Naive thymus-derived CD4-positive, alpha-beta T cell (primary cell): ENCODE measurements around the gene TLX1. TPM values are rescaled to one million over a fixed set of nuclear protein-coding genes. Genes with fewer than 3 reads are reported as not detected.
A peak's percentile ranks its signal among the peaks of the same experiment; 100 is the strongest.

Experiments used
- ATAC-seq: fragments of 150-1000 bp; cut with Tn5 transposase; 2 replicates; pipeline ENCODE4 v1.10.0; 2021; ENCODE audit warnings: mild to moderate bottlenecking, moderate library complexity
- CTCF ChIA-PET: fragments of 350-600 bp; sonication (Branson Sonifier 250); formaldehyde crosslinking; loops from one replicate; lab custom pipeline; 2021; ENCODE audit warnings: antibody characterized with exemption; lab: Charles Lee
- POLR2A ChIA-PET: fragments of 350-600 bp; sonication (Branson Sonifier 250); formaldehyde crosslinking; loops from one replicate; lab custom pipeline; 2021; ENCODE audit warnings: antibody characterized with exemption, inconsistent platforms; lab: Charles Lee
- DNase-seq, 9 donors: peaks; one replicate each; pipeline versions ENCODE4 v3.0.0 to v3.0.0-alpha.2; 2020 to 2022; ENCODE audit warnings: mixed read lengths in 1 of 9
- H3K27ac ChIP-seq: one replicate; pipeline ENCODE4 v1.7.0; 2013; ENCODE audit warnings: mild to moderate bottlenecking, low read depth, low read length, moderate library complexity
- H3K27me3 ChIP-seq, 2 donors: one replicate each; pipeline ENCODE4 v1.7.0; 2013; ENCODE audit warnings: low read length in 2 of 2, mild to moderate bottlenecking in 2 of 2, moderate library complexity in 2 of 2; ENCODE audit not compliant: control insufficient read depth in 2 of 2, insufficient read depth in 2 of 2
- H3K36me3 ChIP-seq, 3 experiments: 1 replicate in 2 of 3; 2 replicates in 1 of 3; pipeline ENCODE4 v1.7.0; 2013; ENCODE audit warnings: low read length in 3 of 3, mild to moderate bottlenecking in 3 of 3, moderate library complexity in 1 of 3; ENCODE audit not compliant: insufficient read depth in 3 of 3, control insufficient read depth in 2 of 3
- H3K4me1 ChIP-seq, 2 donors: one replicate each; pipeline ENCODE4 v1.7.0; 2013; ENCODE audit warnings: low read length in 2 of 2, mild to moderate bottlenecking in 2 of 2, moderate library complexity in 1 of 2; ENCODE audit not compliant: control insufficient read depth in 2 of 2, insufficient read depth in 2 of 2
- H3K4me3 ChIP-seq: 2 replicates; pipeline ENCODE4 v1.7.0; 2013; ENCODE audit warnings: mild to moderate bottlenecking, low read length
- H3K9me3 ChIP-seq, 3 experiments: 1 replicate in 2 of 3; 2 replicates in 1 of 3; pipeline ENCODE4 v1.7.0; 2013; ENCODE audit warnings: low read length in 3 of 3; ENCODE audit not compliant: control insufficient read depth in 2 of 3
- H3K27ac Mint-ChIP-seq, 9 donors: one replicate each; pipeline ENCODE4 v1.8.0; 2020 to 2022; ENCODE audit warnings: mixed read lengths in 9 of 9, mild to moderate bottlenecking in 8 of 9, moderate library complexity in 5 of 9, inconsistent platforms in 2 of 9
- H3K27me3 Mint-ChIP-seq, 5 donors: one replicate each; pipeline ENCODE4 v1.8.0; 2021 to 2022; ENCODE audit warnings: mixed read lengths in 5 of 5, mild to moderate bottlenecking in 1 of 5
- H3K36me3 Mint-ChIP-seq, 5 donors: one replicate each; pipeline ENCODE4 v1.8.0; 2020 to 2022; ENCODE audit warnings: mixed read lengths in 5 of 5, mild to moderate bottlenecking in 3 of 5, inconsistent platforms in 1 of 5
- H3K4me1 Mint-ChIP-seq, 7 donors: one replicate each; pipeline ENCODE4 v1.8.0; 2020 to 2022; ENCODE audit warnings: mixed read lengths in 7 of 7, mild to moderate bottlenecking in 3 of 7, inconsistent platforms in 1 of 7
- H3K4me3 Mint-ChIP-seq, 10 donors: one replicate each; pipeline ENCODE4 v1.8.0; 2020 to 2022; ENCODE audit warnings: mild to moderate bottlenecking in 10 of 10, mixed read lengths in 10 of 10, moderate library complexity in 6 of 10, inconsistent platforms in 2 of 10
- H3K9me3 Mint-ChIP-seq, 11 donors: one replicate each; pipeline ENCODE4 v1.8.0; 2020 to 2022; ENCODE audit warnings: mixed read lengths in 11 of 11, mild to moderate bottlenecking in 4 of 11, inconsistent platforms in 1 of 11, moderate library complexity in 1 of 11
- intact Hi-C, 2 donors: fragments of 100-400 bp; cut with micrococcal nuclease; formaldehyde crosslinking; loops; one replicate each; pipeline ENCODE4 v1.15.1; 2023
- polyA plus RNA-seq, 2 donors: library from polyadenylated mRNA; unstranded; fragments of 300-500 nt; fragmentation: Illumina TruSeq; gene quantifications; one replicate each; pipeline ENCODE4 v1.2.3, GENCODE V29; 2021
- total RNA-seq, 6 experiments: library from RNA in 5 of 6; stranded (reverse) in 5 of 6; gene quantifications; 1 replicate in 5 of 6; 2 replicates in 1 of 6; pipeline ENCODE4 v1.2.3 and lab custom pipeline; 2021 to 2026

Gene TLX1
- total and polyA plus RNA-seq, 7 experiments from 2014 or later, result not detected

DNA sequence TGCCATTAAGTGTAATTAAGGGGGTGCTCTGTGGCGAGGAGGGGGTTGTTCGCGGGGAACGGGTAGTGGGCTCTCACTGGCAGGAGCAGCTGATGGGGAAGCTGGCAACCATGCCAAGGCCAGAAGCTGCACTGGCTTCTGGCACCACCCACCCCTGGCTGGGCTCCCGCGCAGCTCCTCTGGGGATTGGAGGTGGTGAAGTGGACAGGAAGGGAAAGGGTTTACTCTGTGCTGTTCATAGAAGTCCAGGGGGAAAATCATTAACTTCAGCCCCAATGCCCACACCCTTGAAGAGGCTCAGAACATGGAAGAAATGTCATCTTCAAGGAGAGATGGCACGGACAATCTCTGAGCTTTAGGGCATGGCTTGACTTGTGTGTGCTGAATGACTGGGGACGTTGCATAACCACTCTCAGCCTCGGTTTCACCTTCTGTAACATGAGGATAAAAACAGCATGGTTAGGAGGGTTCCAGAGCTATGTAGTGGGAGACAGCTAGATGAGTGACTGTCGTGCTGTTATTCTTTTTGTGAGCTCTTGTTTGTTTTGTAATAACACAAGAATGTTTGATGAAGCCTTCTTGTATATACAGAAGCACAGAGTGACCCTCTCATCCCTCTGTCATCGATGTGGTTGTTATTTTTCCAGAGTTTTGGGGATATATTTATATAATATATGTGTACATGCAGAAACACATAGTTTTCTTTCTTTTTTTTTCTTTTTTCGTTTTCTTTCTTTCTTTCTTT lies 39.4 kb upstream of the TLX1 start:
- Histone ChIP-seq H3K4me3 (no peak overlapping the region), H3K36me3 (no peaks in the 10 kb centered on the region), H3K27me3 (peaks cover 0 to 10% of the 10 kb centered on the region in 2 donors), H3K27ac (no peak overlapping the region), H3K4me1 (peaks cover 3 to 4% of the 10 kb centered on the region in 2 donors), H3K9me3 (no peaks in the 10 kb centered on the region)
- no peak for ATAC-seq
- H3K4me3 Mint-ChIP-seq, result no peak overlapping the region
- no peaks in the 10 kb centered on the region for H3K9me3 Mint-ChIP-seq
- POLR2A ChIA-PET, result no interaction called here
- peaks cover 49 to 60% (median 58%) of the 10 kb centered on the region in 5 donors for H3K27me3 Mint-ChIP-seq
- H3K4me1 Mint-ChIP-seq, result peaks cover 0 to 4% (median 0%) of the 10 kb centered on the region in 7 donors
- intact Hi-C loops, result no loop called here
- H3K27ac Mint-ChIP-seq, result no peak overlapping the region
- CTCF ChIA-PET, result interaction anchor here (0.6 to 10.3 kb wide), 4 partner anchors 24 to 917 kb away, joined by 3 to 204 read pairs (median 4); no protein-coding TSS in a partner anchor
- no peak for DNase-seq
- no peaks in the 10 kb centered on the region for H3K36me3 Mint-ChIP-seq

DNA sequence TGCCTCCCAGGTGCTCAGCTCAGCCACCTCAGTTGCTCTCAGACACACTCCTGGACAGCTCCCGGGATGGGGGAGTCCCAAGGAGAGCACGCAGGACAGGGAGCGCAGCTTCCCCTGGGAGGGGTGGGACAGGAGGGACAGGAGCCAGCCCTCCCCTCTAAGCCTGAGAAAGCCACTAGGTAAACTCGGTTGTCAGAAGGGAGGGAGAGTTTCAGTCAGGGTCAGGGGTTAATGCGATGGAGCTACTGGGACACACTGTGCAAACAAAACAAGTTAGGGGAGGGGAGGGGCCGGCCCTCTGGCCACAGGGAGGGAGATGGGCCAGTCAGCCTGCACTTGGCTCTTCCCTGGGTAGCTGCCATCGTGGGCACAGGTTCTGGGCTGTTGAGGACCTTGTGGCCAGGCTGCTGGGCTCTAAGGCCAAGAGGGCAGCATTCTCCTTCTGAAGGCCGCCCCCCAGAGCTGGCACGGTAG lies 38.2 kb upstream of the TLX1 start:
- no peaks in the 10 kb centered on the region for H3K36me3 Mint-ChIP-seq
- intact Hi-C loops, result no loop called here
- no peak overlapping the region for H3K27ac ChIP-seq
- no peak overlapping the region for H3K4me3 ChIP-seq
- ChIA-PET POLR2A (no interaction called here), CTCF (interaction anchor here (1.7 to 10.3 kb wide), 2 partner anchors 25 to 49 kb away, joined by 4 to 204 read pairs; no protein-coding TSS in a partner anchor)
- H3K27ac Mint-ChIP-seq, result no peak overlapping the region
- peaks cover 37 to 56% (median 49%) of the 10 kb centered on the region in 5 donors for H3K27me3 Mint-ChIP-seq
- H3K4me1 ChIP-seq, result peaks cover 3 to 4% of the 10 kb centered on the region in 2 donors
- H3K9me3 ChIP-seq, result no peaks in the 10 kb centered on the region
- no peak overlapping the region for H3K4me3 Mint-ChIP-seq
- no peaks in the 10 kb centered on the region for H3K36me3 ChIP-seq
- DNase-seq (no peak), ATAC-seq (no peak)
- peaks cover 0 to 4% (median 0%) of the 10 kb centered on the region in 7 donors for H3K4me1 Mint-ChIP-seq
- H3K27me3 ChIP-seq, result peaks cover 0 to 10% of the 10 kb centered on the region in 2 donors
- H3K9me3 Mint-ChIP-seq, result no peaks in the 10 kb centered on the region

- CTCF ChIA-PET, result interaction anchor here (1.0 to 10.3 kb wide), 4 partner anchors 9 to 47 kb away, joined by 3 to 204 read pairs (median 6); no protein-coding TSS in a partner anchor
- no peaks in the 10 kb centered on the region for H3K9me3 Mint-ChIP-seq
- peaks cover 0 to 5% of the 10 kb centered on the region in 2 donors for H3K27me3 ChIP-seq
Measured at GRCh38 chr10:101094121-101094879, 36.8 kb upstream of the TLX1 start.

DNA sequence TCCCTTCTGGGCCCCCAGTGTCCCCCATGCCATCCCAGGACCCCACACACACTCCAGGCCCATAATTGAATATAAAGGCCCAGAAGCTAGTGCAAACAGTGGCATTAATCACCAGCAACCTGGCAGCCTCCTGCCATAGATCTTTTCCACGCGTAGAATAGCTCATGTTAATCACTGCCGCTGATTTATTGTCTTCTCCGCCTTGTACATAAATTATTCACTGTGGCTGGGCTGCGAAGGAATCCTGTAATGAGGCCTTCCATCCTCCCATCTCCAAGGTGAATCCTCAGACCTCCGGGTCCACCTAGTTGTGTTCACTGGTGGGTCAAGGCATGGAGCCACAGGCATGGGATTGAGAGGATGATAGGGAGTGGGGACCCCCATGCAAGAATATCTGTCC lies 36.1 kb upstream of the TLX1 start:
- ChIA-PET CTCF (interaction anchor here (0.8 to 10.3 kb wide), 8 partner anchors 10 to 63 kb away, joined by 3 to 204 read pairs (median 6); no protein-coding TSS in a partner anchor), POLR2A (interaction anchor here (1.0 kb wide), 1 partner anchor 47 kb away, joined by 6 read pairs; no protein-coding TSS in a partner anchor)
- ATAC-seq (no peak), DNase-seq (no peak)
- H3K9me3 ChIP-seq, result no peaks in the 10 kb centered on the region
- no peaks in the 10 kb centered on the region for H3K36me3 ChIP-seq
- no peaks in the 10 kb centered on the region for H3K9me3 Mint-ChIP-seq
- peaks cover 3 to 4% of the 10 kb centered on the region in 2 donors for H3K4me1 ChIP-seq
- no peak overlapping the region for H3K4me3 Mint-ChIP-seq
- H3K27ac ChIP-seq, result no peak overlapping the region
- H3K27me3 ChIP-seq, result peaks cover 0 to 5% of the 10 kb centered on the region in 2 donors
- no peak overlapping the region for H3K4me3 ChIP-seq
- H3K4me1 Mint-ChIP-seq, result peaks cover 0 to 4% (median 0%) of the 10 kb centered on the region in 7 donors
- no peak overlapping the region for H3K27ac Mint-ChIP-seq
- H3K36me3 Mint-ChIP-seq, result no peaks in the 10 kb centered on the region
- intact Hi-C loops, result loop anchor here (1.0 to 2.0 kb wide), 2 partner anchors 34 to 47 kb away; partner anchors contain the start of gene KAZALD1 (in 1 of the 2)
- H3K27me3 Mint-ChIP-seq, result peaks cover 26 to 57% (median 51%) of the 10 kb centered on the region in 5 donors

More at GRCh38 chr10:101094121-101094879, 36.8 kb upstream of the TLX1 start:
- no peak for ATAC-seq
- H3K36me3 ChIP-seq, result no peaks in the 10 kb centered on the region
- no peaks in the 10 kb centered on the region for H3K9me3 ChIP-seq
- no peak for DNase-seq
- peaks cover 3 to 4% of the 10 kb centered on the region in 2 donors for H3K4me1 ChIP-seq
- H3K4me3 Mint-ChIP-seq, result no peak overlapping the region
- no peaks in the 10 kb centered on the region for H3K36me3 Mint-ChIP-seq
- peaks cover 0 to 4% (median 0%) of the 10 kb centered on the region in 7 donors for H3K4me1 Mint-ChIP-seq
- H3K27ac Mint-ChIP-seq, result no peak overlapping the region
- H3K4me3 ChIP-seq, result no peak overlapping the region
- intact Hi-C loops, result loop anchor here in 1 of 2 donors (2.0 kb wide), 1 partner anchor 33 kb away; the partner anchor contains the start of gene KAZALD1
- H3K27me3 Mint-ChIP-seq, result peaks cover 28 to 53% (median 45%) of the 10 kb centered on the region in 5 donors
- no peak overlapping the region for H3K27ac ChIP-seq
- POLR2A ChIA-PET, result interaction anchor here (1.2 kb wide), 2 partner anchors 27 to 48 kb away, joined by 3 read pairs; no protein-coding TSS in a partner anchor

- Histone ChIP-seq H3K36me3 (no peaks in the 10 kb centered on the region), H3K4me3 (no peak overlapping the region), H3K9me3 (no peaks in the 10 kb centered on the region), H3K27me3 (peaks cover 0 to 5% of the 10 kb centered on the region in 2 donors), H3K27ac (no peak overlapping the region), H3K4me1 (peaks cover 3 to 4% of the 10 kb centered on the region in 2 donors)
- Mint-ChIP-seq H3K27ac (peak overlapping the region in 1 of 9 donors; percentile 34), H3K27me3 (peaks cover 27 to 59% (median 51%) of the 10 kb centered on the region in 5 donors), H3K36me3 (no peaks in the 10 kb centered on the region), H3K4me1 (peaks cover 0 to 4% (median 0%) of the 10 kb centered on the region in 7 donors), H3K9me3 (no peaks in the 10 kb centered on the region), H3K4me3 (no peak overlapping the region)
- ChIA-PET POLR2A (interaction anchor here (0.7 to 1.0 kb wide), 2 partner anchors 44 to 47 kb away, joined by 3 to 6 read pairs; no protein-coding TSS in a partner anchor), CTCF (interaction anchor here (0.5 to 10.3 kb wide), 13 partner anchors 8 to 63 kb away, joined by 3 to 204 read pairs (median 5); no protein-coding TSS in a partner anchor)
- ATAC-seq, result peak; percentile 88
- peak; percentile 45 to 71 (median 59) for DNase-seq
- intact Hi-C loops, result loop anchor here (1.0 to 2.0 kb wide), 2 partner anchors 35 to 47 kb away; partner anchors contain the start of gene KAZALD1 (in 1 of the 2)
Measured at GRCh38 chr10:101095550-101096213, 35.4 kb upstream of the TLX1 start.
